Activated CD8-positive, alpha-beta memory T cell treated with anti-CD3 and anti-CD28 coated beads, Interleukin-2, amount 50 U/mL, for 24 hours (primary cell): Measurements from ENCODE around the gene ERN2.
"Not testable (repeated sequence)": the region's sequence is repeated elsewhere in the genome, so short reads cannot be mapped to it uniquely, and the experiment has no call there.

Source experiments
- DNase-seq: peaks from one replicate; pipeline ENCODE4 v3.0.0-alpha.2; 2020; ENCODE audit errors: extremely low read depth

Gene ERN2

DNA sequence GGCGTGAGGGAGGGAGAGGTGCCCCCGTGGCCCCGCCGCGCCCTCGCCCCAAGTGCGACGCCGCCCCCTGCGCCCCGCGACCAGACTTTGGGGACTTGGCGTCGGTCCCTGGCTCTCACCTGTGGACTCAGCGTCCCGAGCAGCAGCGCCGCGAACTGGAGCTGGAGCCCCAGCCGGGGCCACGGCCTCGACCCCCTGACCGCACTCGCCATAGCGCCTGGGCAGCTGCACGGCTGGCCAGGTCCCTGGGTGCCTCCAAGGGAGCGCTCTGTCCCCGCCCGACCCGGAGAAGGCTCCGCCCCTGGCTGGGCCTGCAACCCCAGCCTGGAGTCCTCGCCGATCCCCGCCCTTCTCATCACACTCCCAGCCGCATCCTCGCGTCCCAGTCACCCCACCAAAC lies at the start of gene ERN2:
Gene ERN2 (minus strand): TSS at position 247 of the 400 bp plus-strand sequence. CDS start 35 bp downstream, at position 212.
- no peak for DNase-seq

DNA sequence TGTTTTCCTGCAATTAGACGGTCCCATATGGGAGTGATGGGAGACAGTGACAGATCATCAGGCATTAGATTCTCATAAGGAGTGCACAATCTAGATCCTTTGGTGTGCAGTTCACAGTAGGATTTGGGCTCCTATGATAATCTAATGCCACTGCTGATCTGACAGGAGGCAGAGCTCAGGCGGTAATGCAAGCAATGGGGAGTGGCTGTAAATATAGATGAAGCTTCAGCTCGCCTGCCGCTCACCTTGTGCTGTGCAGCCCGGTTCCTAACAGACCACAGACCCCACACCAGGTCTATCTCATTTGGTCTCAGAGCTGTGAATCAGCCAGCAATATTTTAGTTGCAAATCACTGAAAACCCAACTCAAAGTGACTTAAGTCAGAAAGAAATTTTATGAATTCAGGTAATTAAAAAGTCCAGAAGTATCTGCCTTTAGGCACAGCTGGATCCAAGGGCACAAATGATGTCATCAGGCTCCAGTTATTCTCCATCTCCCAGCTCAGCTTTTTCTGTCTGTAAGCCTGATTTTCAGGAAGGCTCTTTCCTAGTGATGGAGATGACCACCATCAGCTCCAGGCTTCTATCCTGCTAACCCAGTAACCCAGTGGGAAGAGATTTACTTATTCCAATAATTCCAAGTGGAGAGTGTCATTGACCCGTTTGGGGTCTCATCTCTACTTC lies 45.1 kb upstream of the ERN2 start:
- DNase-seq: no peak

DNA sequence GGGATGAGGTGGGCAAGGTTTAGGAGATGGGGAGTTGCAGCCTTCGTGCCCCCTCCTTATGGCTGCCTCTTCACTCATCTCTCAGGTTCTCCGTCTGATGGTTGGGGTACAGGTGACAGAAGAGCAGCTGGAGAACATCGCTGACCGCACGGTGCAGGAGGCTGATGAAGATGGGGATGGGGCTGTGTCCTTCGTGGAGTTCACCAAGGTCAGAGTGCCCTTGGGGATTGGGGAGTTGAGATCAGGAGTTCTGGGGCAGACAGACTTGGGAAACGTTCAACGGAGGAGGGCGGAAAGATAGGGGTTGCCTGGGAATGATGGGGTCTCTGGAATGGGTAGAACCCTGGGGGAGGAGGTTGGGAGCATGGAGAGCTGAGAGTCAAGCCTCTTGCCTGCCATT lies 44.1 kb upstream of the ERN2 start:
- no peak for DNase-seq

DNA sequence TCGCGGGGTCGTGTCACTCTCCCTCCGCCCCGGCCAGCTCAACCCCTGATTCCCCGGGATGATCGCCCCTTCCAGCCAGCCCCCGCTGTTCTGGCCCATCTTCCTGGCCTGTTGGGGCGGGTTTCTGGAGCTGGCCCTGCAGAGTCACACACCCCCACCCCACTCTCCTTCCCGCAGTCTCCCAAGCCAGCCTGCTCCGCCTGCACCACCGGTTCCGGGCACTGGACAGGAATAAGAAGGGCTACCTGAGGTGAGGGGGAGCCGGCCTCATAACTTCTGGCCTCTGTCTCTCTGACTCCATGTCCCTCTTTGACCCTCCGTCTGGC lies 42.4 kb upstream of the ERN2 start:
- no peak for DNase-seq

DNA sequence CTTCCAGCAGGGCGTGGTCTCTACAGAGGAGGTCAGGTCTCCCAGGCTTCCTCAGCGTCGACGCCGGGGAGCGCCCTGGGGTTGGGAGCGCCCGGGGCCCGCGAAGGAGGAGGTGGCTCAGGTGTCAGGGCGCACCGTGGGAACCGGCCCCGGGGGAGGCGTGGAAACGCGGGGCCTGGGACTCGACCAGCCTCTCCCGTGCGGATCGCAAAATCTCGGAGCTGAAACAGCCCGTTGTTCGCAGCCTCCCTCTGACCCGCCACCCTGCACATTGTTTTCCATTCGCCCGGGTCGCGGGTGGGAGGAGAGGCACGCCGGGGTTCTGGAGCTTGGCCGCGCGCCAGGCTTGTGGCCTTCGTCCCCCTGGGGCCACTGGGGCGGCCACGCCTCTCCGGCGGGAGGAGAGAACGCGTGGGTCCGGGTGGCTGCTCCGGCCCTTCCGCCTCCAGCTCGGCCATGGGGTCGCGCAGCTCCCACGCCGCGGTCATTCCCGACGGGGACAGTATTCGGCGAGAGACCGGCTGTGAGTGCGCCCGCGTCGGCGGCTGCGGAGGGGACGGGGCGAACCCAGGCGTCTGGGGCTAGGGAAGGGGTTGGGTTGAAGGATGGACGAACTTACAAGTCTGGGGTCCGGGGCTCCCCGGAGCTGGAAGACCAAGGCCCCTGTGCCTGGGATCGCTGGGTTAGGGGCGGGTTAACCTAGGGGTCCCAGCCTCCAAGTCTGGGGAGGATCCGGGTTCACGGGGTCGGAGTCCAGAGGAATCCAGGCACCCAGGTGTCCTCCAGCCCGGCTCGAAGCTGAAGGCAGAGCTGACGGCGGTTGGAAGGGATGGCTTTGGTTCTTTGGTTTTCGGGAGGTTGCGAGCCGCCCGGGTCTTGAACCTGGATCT lies 41.8 kb upstream of the ERN2 start, which contains the start of gene CHP2:
Gene CHP2 (plus strand): TSS at position 433 of the 890 bp plus-strand sequence. CDS start 24 bp downstream, at position 457.
- no peak for DNase-seq

DNA sequence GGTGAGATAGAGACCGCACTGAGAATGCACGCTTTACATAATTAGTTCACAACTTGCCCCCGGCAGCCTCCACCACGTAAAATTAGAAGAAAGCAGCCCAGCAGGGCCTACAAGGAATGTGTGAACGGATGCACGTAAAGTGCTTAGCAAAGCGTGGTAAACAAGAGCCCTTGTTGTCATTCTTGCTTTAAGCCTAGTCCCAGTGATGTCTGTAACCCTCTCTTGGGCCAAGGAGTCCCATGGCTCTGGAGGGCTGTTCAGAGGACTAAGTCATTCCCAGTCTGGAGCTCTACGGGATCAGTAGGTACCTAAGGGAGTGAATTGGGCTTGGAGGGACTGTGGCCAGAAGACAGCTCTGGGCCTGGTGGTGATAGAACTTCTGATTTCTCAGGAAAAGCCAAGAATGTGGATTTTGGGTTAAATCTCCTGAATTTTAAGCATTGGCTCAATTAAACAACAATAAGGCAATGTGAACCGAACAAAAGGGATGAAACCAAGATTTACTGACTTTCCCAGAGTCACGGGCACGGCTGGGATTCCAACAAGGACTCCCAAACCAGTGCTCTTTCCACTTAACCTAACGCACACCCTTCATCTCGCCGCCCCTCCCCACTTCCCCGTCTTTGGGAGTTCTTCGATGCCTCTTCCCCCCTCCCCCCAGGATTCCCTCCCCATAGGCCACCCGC lies 41.0 kb upstream of the ERN2 start:
- DNase-seq: no peak

DNA sequence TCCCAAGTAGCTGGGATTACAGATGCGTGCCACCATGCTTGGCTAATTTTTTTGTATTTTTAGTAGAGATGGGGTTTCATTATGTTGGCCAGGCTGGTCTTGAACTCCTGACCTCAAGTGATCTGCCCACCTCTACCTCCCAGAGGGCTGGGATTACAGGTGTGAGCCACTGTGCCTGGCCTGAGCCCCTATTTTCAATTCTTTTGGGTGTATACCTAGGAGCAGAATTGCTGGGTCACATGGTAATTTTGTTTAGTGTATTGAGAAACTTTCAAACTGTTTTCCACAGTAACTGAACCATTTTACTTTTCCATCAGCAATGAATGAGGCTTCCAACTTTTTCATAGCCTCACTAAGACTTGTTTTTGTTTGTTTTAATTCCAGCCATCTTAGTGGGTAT lies 38.0 kb upstream of the ERN2 start:
- DNase-seq: not testable (repeated sequence)

DNA sequence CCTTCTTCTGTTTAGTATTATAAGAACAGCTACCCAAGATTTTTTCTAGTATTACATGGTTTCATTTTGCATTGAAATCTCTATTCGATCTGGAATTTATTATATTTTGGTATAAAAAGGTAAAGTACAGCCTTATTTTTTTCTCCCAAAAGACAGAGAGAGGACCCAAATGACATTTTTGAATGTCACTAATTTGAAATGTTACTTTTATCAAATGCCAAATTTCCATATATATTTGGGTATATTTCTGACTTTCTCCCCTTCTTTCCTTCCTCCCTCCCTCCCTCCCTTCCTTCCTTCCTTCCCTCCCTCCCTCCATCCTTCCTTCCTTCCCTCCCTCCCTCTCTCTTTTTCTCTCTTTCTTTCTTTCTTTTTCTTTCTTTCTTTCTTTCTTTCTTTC lies 35.6 kb upstream of the ERN2 start:
- DNase-seq: no peak

DNA sequence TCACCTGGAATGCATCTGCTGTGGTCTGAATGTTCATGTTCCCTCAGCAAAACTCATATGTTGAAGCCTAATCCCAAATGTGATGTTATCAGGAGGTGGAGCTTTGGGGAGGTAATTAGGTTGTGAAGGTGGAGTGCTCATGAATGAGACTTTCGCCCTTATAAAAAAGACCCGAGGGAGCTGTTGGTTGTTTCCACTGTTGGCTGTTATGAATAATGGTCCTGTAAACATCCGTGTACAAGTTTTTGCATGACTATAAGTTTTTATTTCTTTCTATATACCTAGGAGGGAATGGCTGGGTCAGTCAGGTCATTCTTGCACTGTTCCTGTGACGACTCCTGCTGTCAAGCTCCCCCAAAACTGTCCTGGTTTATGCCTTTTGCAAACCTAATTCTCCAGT lies 32.2 kb upstream of the ERN2 start:
- no peak for DNase-seq

DNA sequence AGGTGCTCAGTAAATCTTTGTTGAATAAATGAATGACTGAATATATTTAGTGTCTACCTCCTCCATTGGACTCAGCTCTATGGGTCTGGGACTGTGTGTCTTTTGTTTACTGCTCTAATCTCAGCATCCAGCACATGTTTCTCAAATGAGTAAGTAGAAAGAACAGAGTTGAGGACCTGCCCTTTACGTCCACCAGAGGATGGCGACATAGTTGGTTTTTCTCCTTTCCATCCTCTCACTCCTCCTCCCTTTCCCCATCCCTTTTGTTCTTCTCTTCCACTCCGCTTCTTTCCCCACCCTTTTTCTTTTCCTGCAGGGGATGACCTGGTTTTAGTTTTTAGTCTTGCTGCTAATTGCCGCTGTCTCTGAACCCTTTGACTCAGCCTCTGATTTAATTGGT lies 29.7 kb upstream of the ERN2 start:
- no peak for DNase-seq

DNA sequence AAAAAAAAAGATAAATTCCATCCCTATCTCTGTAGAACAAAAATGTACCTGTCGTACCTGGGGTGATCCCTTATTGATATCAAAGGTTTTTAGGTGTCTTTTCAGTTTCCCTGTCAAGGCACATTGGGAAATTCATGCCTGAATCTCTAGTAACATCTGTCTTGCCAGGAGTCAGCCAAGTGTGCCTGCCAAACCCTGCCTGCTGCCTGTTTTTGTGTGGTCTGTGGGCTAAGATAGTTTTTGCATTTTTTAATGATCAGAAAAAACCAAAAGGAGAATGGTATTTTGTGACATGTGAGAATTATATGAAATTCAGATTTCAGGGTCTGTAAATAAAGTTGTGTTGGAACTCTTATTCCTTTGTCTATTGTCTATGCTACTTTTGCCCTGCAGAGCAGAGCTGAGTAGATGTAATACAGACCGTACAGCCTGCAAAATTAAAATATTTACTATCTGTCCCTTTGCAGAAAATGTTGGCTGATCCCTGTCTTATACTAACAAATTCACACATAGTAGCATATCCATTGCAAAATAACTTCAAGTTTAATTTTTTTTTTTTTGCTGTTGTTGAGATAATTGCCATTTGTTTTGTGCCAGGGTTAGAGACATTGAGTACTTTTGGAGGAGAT lies 28.8 kb upstream of the ERN2 start:
- DNase-seq: no peak

DNA sequence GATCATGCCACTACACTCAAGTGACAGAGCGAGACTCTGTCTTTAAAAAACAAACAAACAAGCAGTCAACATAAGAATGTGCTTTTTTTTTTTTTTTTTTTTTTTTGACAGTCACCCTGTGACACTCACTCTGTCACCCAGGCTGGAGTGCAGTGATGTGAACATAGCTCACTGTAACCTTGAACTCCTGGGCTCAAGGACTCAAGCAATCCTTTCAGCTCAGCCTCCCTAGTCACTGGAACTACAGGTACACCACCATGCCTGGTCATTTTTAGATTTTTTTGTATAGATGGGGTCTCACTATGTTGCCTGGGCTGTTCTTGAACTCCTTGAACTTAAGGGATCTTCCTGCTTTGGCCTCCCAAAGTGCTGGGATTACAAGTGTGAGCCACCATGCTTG lies 26.5 kb upstream of the ERN2 start:
- no peak for DNase-seq

DNA sequence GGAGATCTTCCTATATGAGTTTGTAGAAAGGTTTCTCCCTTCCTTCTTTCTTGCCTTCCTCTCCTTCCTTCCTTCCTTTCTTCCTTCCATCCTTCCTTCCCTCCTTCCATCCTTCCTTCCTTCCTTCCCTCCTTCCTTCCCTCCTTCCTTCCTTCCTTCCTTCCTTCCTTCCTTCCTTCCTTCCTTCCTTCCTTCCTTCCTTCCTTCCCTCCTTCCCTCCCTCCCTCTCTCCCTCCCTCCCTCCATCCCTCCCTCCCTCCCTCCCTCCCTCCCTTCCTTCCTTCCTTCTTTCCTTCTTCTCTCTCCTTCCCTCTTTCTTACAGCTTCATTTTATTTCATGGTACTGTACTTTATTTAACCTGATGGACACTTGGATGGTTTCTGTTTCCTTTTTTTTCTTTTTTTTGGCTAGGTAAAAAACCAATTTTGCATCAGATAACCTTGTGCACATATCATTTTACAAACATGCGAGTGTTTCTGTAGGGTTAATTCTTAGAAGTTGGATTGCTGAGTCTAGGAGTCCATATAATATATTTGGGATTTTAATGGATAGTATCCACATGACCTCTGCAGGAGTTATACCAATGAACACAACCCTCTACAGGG lies 24.5 kb upstream of the ERN2 start:
- DNase-seq: not testable (repeated sequence)

DNA sequence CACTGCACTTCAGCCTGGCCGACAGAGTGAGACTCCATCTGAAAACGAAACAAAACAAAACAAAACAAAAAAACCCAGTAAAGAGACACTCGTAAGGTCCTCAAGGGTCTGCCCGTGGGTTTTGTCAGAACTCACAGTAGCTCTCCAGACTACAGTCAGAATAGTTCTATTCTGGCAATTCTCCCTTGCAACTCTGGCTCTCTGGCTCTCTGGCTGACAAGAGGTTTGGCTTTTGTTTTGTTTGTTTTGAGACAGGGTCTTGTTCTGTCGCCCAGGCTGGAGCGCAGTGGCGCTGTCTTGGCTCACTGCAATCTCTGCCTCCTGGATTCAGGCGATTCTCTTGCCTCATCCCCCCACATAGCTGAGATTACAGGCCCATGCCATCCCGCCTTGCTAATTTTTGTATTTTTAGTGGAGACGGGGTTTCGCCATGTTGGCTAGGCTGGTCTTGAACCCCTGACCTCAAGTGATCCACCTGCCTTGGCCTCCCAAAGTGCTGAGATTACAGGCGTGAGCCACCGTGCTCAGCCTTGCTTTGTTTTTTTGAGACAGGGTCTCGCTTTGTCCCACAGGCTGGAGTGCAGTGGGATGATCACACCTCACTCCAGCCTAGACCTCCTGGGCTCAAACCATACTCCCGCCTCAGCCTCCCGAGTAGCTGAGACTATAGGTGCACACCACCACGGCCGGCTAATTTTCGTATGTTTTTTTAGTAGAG lies 21.3 kb upstream of the ERN2 start:
- DNase-seq: no peak

DNA sequence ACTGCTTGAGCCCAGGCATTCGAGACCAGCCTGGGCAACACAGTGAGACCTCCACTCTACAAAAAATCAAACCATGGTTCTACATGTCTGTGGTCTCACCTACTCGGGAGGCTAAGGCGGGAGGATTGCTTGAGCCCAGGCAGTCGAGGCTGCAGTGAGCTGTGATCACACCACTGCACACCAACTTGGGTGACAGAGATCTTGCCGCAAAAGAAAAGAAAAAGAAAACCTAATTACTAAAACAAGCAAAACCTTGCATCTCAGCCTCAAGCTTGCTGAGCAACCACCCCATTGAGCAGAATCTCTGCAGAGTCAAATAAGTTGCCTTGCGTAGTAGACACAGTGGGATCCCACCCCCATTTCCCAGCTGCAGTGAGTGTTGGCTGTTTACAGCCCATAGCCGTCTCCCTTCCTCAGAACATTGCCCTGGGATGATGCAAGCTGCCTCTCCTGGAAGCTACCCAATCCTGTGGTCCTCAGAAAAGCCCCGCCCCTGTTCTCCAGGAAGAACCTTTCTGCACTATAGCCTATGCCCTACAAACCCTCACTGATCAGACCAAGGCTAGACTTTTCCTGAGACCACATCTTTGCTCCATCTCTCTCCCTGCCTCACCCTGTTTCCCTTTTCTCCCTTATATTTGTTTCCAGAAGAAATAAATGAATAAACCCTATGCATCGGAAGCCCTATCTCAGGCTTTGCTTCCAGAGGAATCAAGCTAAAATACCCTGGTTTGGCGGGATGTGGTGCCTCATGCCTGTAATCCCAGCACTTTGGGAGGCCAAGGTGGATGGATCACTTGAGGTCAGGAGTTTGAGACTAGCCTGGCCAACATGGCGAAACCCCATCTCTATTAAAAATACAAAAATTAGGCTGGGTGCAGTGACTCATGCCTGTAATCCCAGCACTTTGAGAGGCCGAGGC lies 16.7 kb upstream of the ERN2 start:
- no peak for DNase-seq

DNA sequence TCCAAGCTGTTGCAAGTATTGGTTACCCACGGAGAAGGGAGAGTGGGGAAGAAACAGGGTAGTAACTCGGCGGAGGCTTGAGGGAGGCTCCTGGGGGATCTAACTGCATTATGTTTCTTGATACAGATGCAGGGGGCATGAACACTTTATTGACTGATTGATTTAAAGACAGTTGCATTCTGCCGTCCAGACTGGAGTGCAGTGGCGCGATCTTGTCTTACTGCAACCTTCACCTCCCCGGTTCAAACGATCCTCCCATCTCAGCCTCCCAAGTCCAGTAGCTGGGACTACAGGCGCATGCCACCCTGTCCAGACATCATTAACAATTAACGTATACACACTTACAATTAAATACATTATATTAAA lies 15.1 kb upstream of the ERN2 start:
- no peak for DNase-seq

DNA sequence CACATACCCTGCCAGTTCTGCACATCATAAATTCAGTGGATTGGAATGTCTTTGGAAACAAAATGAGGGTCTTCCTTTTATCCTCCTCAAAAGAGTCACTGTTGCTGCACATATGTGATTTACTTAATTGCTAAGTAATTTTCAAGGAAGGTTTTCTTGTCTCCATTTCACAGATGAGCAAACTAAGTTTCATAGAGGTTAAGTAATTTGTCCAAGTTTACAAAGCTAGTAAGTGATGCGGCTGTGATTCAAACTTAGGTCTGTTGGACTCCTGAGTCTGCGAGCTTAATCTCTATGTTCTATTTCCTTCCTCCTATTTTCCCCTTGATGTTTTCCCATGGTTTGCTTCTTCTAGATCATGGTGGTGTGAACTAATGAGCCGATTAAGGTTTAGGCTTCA lies 13.7 kb upstream of the ERN2 start:
- DNase-seq: no peak

DNA sequence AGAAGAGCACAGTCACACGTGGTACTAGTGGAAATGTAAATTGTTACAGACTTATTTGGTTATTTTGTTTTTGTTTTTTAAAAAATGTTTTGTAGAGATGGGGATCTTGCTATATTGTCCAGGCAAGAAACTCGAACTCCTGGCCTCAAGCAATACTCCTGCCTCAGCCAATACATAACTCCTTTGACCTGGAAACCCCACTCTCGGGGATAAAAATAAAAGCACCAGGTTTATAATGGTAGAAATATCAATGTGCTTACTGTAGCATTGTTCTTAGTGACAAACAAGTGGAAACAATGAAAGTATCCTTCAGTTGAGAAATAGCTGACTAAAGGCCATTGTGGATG lies 11.7 kb upstream of the ERN2 start:
- no peak for DNase-seq

DNA sequence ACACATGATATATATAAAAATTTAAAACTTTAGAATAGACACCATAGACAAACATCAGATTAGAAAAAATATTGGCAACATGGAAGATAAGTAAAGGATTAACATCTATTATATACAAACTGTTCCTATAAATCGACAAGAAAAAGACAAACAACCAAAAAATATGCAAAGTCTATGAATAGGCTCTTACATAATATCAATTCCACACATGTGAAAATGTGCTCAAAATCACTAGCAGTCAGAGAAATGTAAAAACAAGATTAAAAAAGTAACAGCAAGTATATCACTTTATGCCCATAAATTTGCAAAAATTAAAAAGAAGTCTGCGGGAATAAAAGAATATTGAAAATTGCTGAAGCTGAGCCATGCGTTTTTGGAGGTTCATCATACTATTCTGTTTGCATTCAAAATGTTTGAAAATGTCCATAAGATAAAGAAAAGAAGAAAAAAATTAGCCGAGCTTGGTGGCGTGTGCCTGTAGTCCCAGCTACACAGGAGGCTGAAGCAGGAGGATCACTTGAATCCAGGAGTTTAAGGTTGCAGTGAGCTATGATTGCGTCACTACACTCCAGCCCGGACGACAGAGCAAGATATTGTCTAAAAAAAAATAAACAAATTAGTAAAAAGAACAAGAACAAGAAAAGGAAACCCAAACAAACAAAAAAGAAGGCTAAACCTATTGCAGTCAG lies 11.2 kb upstream of the ERN2 start:
- DNase-seq: no peak
